Activated CD8-positive, alpha-beta memory T cell treated with anti-CD3 and anti-CD28 coated beads, Interleukin-2, amount 50 U/mL, for 48 hours (primary cell): ENCODE results near the gene NDFIP1.
"Not testable (repeated sequence)": the region's sequence is repeated elsewhere in the genome, so short reads cannot be mapped to it uniquely, and the experiment has no call there.

Source experiments
- DNase-seq: peaks from one replicate; pipeline ENCODE4 v3.0.0-alpha.2; 2020

The NDFIP1 gene

DNA sequence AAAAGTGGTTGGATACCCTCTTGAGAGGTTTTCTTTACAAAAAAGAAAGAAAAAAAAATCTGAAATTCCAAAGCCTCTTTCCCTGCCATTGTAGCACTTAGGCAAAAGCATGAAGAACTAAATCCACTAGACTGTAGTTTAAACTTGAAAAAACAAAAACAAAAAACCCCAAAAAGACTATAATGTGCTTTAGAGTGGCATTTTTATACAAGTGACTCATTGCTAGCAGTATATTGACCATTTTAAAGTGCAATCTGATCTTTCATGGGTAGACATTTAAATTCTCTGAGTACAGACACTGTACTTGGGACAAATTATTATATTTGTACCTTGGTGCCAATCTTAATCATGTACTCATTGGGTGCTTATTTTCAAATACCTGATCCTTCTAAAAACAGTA, 50.8 kb downstream of the NDFIP1 start:
- DNase-seq, result no peak

DNA sequence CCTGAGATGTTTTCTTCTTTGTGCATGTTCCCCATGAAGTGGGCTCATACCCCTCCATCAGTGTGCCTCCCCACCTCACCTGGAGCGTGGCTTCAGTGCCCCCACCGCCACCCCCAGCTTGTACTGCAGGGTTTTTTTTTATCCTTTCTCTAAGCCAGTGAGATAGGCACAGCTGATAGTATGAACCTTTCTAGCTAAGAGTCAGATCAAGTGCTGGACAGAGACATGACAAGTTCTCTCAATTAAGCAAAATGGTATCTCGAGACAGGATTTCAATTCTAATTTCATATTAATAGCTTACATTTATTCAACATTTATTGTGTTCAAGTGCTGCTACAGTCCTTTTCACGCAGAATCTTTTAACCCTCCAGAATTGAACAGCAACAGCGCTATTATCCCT, 55.7 kb downstream of the NDFIP1 start:
- DNase-seq, result no peak

DNA sequence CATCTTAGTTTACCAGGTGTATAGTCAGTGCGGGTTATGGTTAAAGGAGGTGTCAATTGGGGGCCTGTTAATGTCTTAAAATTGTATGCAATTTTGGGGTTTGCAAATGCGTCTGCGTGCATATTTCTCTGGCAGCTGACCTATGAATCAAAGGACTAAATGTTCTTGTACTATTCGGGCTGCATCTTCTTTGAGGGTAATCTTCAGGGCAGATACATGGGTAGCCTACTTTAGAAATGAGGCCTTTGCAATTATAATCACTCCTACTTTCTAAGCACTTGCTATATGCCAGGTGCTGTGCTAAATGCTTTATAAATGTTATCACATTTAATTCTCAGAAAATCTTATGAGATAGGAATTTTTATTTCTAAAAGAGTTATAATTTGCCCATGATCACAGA, 58.2 kb downstream of the NDFIP1 start:
- DNase-seq, result no peak

DNA sequence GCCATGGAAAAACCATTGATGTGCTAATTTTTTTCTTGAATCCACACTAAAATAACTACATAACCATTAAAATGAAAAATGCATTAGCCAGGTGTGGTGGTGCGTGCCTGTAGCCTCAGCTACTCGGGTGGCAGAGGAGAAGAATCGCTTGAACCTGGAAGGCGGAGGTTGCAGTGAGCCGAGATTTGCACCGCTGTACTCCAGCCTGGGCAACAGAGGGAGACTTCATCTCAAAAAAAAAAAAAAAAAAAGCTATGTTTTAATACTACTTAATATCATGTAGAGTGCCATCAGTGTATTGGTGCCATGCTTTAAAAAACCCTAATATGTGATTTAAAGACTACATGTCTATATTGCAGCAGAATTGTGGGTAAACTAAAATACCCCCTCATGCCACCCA, 58.9 kb downstream of the NDFIP1 start:
- no peak for DNase-seq

DNA sequence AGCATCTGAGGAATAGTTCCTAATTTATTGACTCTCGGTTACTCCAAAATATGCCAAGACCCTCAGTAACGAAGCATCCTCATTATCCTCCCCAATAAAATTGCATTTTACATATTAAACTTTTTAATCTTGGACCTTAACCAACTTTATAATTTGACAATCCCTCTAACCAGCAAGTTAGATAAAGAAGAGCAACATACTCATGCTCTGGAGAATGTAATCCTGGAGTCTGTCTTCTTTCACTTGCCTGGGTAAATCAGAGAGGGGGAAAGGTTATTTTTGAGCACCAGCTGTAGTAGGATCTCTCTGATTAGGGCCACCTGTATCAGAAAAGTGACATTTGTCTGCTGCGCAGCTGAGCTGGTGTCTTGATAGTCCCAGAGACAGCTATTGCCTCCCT, 59.8 kb downstream of the NDFIP1 start:
- no peak for DNase-seq

DNA sequence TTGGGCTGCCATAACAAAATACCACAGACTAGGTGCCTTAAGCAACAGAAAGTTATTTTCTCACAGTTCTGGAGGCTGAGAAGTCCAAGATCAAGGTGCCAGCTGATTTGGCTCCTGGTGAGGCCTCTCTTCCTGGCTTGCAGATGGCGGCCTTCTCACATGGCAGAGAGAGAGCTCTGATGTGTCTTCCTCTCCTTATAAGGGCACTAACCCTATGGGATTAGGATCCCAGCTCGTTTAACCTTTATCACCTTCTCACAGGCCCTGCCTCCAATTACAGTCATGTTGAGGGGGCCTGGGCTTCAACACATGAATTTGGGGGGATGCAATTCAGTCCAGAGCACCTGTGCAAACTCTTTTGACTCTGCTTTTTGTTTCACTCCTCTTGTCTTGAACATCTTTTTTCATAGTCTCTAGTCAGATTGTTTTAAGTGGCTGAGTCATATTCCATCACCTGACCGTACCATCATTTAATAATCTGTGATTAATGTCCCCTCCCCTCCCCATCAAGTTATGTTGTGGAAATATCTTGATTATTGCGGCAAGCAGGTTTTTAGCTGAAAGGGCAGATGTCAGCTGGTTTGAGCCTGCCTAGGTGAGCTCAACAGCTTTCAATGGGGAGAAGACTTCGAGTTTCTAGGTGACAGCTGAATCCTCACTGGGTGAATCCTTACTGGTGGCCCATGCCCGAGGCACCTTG, 61.8 kb downstream of the NDFIP1 start:
- DNase-seq, result no peak

DNA sequence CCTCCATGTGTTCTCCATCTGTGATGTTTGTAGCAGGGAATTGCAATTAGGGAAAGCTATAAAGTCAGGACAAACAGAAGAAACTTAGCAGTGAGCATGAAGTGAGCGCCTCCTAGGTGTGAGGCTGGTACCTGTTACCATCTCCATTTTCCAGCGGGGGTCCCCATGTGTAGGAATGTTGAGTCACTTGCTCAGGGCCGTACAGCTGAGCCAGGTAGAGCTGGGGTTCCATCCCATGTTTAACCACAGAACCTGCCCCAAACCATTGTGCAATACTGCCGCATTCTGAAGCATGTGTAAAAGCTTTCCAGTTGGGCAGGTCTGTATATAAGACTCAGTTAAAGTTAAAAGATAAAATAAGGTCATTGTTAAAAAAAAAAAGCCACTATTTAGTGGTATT, 62.7 kb downstream of the NDFIP1 start:
- DNase-seq, result no peak

DNA sequence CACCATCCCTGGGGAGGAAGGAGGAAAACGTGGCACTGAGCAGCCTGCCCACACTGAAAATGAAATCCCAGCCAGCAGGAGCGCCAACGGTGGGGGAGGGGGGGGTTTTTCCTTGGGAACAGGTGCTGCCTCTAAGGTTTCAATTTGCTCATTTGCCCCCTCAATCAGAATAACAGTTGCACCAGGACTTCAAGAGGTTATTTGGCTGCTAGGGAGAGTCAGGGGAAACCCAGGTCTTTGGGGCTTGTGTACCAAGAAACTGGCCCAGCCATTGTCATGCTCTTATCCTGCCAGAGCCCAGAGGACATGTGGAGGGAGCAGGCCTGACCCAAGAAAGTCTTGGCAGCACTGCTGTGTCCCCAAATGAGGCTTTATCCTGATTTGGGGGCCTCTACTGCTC, 66.5 kb downstream of the NDFIP1 start:
- no peak for DNase-seq

DNA sequence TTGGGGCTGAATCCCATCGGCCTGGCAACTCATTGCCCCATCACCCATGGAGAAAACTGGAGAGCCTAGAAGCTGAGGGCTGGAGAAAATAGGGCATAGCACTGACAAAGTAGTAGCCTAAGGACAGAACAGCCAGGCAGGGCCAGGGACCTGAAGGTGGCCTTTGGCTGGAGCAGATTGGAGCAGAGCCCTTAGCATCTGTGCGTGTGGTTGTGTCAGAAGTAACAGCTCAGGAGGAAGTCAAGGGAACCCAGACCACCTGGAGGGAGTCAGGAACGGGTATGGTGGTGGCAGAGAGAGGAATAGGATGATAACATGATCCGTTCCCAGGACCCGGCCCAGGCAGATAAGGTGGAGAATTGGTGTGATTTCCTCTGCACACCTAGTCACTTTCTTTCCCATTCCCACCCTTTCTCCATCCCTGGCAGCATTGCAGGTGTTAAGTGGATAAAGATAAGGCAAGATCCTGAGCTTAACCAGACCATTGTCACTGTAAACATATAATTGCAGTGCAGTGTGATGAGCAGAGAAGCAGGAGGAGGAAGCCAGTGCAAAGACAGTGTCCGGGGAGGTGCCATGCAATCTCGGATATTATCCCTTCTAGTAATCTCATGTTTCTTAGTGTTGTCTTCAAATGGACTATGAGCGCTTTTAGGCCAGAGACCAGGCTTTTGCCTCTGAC, 67.0 kb downstream of the NDFIP1 start:
- DNase-seq, result no peak

DNA sequence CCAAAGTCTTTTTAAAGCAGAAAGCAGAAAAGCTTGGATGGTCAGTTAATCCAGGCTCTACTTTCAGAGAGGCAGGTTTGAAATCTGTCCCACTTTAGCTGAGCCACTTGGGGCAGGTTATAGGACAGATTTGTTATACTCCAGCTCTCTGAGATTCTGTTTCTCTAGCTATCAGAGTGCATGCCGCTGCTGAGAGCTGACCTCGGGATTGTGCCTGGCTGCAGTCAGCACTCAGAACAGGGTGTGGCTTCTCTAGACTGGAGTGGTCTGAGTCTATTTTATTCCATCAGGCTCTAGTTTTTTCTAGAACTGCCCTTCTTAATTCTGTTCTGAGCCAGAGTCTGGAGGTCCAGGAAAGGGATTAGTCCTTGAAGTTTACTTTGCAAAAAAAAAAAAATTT, 67.7 kb downstream of the NDFIP1 start:
- no peak for DNase-seq

DNA sequence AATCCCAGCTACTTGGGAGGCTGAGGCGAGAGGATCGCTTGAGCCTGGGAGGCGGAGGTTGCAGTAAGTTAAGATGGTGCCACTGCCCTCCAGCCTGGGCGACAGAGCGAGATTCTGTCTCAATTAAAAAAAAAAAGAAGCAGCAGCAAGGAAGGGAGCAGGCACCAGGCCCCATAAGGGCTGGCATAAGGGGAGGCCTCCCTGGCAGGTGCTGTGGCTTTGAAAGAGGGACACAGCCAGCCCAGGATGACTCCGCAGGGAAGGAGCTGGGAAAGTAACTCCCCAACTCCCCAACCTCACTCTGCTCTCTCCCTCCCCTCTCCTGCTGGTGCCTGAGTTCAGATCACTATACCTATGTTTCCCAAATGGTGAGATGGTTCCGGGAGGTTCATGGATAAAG, 70.1 kb downstream of the NDFIP1 start:
- DNase-seq, result no peak

DNA sequence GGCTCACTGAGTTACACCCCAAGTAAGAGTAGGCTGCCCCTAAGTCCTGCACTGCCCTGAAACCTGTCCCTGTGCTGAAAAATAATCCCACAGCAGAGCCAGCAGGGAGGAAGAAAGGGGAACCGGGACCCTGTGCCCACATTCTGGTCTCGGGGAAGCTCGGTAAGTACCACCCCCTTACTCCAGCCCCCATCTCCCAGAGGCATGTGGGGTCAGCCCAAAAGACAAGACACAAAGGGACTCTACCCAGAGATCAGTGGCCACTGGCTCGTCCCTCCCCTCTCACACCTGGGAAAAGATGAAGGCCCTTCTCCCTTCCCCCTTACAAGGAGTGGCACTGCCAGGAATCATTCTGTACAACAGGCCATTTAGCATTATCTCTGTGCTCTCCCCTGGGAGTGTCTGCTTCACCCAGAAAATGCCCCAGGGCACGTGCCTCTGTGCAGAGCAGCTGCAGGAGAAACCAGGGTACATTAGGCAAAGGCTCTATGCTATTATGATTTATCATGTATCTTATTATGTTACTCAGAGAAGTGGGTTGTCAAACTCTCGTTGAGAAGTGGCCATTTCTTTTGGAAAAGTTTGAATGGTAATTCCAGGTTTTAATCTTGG, 71.3 kb downstream of the NDFIP1 start:
- no peak for DNase-seq

DNA sequence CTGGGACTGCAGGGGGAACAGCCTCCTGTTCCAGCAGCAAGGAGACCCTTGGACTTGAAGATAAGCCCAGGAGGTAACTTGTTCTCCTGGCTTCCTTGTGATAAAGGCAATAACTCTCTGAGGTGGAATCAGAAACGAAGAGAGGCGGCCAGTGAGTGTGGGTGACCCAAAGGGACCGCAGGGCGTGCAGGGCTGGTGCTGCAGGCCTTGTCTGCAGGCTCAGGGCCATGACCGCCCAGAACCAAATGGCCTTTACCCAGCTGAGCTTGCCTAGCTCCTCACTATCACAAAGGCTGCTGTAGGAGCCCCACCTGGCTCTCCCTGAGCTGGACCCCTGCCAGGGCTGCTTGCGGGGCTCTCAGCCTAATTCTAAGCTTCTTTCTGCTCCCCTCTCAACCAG, 72.5 kb downstream of the NDFIP1 start:
- DNase-seq, result no peak

DNA sequence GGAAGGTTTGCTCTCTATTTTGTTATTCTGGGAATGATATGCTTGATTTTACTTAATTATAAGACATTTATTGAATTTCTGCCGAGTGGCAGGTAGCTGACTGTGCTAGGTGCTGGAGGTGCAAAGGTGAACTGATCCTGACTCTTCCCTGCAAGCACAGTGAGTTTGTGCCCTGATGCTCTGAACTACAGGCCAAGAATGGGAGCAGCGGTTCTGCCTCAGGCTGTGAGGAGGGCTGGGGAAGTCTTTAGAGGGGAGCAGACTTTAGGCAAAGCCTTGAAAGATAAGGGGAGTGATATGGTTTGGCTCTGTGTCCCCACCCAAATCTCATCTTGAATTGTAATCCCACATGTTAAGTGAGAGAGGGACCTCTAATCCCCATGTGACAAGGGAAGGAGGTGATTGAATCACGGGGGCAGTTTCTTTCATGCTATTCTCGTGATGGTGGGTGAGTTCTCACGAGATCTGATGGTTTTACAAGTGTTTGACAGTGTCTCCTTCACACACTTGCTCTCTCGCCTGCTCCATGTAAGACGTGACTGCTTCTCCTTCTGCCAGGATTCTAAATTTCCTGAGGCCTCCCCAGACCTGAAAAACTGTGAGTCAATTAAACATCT, 73.1 kb downstream of the NDFIP1 start:
- DNase-seq, result no peak

DNA sequence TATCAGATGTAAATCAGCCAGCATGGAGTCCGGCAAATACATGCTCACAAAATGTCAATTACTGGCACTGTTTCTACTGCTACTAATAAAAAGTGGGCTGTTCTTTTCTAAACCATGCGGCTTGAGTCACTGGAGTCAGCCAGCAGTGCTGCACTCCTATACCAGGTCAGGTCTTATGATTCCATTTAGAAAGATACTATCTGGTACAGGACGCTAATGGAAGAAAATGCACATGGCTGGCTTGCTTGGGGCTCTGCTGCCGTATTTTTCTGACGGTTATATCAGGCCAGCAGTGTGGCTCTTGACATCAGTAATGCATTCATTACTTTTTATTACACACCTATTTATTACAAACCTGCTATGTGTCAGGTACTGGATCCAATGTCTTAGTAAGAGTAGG, 74.3 kb downstream of the NDFIP1 start:
- DNase-seq, result no peak

DNA sequence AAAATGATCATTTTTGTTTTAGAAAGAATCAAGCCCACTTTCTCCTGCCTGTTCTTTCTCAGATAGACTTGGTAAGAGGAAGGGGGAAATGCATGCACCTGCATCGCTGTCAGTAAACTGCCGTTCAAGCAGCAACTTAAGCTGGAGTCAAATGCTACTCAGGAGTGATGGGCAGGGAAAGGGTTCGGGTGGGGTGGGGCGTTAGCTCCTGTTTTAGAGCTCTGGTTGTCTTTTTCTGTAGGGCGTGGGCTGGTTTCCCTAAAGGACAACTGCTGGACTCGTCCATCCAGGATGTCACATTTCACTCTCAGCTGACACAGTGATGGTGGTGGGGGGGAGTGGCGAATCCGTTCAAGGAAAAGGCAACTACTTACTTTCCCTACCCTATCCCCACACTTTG, 75.0 kb downstream of the NDFIP1 start:
- no peak for DNase-seq

DNA sequence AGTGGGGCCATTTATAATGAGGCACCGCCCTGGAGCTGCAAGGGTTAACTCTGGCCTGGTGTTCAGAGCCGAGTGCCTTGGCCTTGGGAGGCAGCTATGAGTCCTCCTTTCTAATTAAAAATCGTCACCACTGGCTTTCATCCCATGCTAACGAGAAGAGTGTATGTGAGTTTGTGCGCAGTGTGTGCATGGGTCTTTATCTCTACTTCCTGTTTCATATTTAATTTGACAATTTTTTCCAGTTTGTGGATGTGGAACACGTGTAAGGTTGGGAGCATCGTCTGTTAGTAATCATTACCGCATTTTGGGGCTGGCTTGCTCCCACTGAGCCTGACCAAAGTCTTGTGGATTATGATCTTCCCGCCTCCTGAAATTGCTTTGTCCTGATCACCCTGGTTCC, 76.4 kb downstream of the NDFIP1 start:
- no peak for DNase-seq

DNA sequence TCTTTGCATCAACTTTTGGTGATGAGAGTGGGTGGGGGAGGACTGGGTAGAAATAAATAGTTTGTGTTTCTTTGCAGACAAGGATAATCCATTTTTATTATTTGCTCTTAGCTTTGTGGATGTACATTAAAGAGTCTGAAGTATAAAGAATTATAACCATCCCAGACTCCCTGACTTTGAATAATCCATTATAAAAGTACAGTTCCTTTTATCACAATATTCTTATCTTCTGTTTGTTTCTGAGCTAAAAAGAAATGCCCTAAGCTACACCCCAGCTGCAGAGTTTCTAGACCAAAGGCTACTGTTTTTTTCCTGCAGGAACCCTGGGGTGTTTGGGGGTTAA, 77.9 kb downstream of the NDFIP1 start:
- no peak for DNase-seq

DNA sequence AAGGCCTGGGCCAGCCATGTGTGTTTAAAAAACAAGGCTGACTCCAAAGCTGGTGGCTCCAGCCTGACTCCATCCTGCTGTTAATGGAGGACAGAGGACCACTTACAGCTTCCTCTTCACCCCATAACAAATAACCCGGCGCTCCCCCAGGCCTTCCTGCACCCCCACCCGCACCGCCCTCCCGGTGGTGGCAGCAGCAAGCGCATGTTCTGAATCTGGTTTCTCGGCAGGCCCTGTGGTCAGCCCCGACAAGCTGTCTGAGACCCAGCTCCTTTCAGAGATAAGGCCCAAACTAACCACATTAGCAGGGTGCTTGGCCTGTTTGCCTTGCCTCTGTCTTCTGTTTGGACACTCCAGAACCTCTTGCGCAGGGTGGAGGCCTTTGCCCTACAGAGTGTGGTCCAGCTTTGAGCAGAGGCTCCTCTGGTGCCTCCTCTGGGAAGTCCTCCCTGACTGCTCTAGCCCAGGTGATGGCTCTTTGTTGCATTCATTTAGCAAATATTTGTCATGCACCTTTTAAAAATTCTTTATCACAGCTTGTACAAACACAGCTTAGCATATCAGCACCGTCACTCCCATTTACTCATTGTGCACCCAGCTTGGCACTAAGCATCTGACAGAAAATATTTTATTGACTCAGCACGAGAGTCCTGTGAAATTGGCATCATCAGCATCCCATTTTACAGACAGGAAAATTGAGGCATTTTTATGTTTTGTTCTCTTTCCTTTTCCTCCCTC, 78.4 kb downstream of the NDFIP1 start:
- DNase-seq, result no peak

DNA sequence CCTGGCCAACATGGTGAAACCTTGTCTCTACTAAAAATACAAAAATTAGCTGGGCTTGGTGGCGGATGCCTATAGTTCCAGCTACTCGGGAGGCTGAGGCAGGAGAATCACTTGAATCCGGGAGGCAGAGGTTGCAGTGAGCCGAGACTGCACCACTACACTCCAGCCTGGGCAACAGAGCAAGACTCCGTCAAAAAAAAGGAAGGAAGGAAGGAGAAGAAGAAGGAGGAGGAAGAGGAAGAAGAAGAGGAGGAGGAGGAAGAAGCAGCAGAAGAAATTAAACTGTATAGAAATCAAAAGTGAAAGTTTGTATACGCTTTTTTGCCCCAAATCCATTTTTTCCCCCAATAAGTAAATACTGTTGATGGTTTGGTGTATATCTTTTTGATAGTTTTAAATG, 80.1 kb downstream of the NDFIP1 start:
- DNase-seq, result not testable (repeated sequence)

DNA sequence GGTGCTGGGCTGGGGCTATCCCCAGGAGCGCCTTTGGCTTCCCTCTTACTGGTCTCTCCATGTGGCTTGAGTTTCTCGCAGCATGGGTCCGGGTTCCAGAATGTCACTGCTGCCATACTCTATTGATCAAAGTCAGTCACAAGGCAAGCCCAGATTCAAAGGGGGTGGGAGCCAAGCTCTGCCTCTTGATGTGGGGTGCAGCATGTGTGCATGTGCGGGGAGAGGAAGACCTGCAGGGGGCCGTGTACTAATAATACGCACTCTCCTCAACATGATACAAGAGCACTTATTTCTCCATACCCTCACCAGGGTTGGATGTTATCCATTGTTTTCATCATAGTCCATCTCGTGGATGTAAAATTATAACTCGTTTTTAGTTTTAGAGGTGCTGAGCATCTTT, 81.2 kb downstream of the NDFIP1 start:
- DNase-seq, result no peak

DNA sequence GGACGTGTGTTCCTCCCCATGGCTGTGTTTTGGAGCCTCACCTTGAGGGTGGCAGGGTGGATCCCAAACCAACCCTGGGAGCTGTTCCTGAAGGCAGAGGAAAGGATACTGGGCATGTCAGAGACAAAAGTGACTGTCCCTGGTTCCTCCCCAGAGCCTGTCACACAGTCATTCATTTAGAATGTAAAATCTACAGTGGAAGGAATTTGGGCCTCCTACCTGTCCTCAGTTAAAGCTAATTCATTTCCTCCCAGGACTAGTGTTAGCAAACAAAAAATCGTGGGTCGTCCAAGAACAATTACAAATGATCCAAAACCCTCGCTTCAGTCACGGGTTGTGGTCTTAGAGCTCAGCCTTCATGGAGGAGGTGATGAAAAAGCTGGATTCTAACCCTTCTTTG, 83.2 kb downstream of the NDFIP1 start:
- no peak for DNase-seq

DNA sequence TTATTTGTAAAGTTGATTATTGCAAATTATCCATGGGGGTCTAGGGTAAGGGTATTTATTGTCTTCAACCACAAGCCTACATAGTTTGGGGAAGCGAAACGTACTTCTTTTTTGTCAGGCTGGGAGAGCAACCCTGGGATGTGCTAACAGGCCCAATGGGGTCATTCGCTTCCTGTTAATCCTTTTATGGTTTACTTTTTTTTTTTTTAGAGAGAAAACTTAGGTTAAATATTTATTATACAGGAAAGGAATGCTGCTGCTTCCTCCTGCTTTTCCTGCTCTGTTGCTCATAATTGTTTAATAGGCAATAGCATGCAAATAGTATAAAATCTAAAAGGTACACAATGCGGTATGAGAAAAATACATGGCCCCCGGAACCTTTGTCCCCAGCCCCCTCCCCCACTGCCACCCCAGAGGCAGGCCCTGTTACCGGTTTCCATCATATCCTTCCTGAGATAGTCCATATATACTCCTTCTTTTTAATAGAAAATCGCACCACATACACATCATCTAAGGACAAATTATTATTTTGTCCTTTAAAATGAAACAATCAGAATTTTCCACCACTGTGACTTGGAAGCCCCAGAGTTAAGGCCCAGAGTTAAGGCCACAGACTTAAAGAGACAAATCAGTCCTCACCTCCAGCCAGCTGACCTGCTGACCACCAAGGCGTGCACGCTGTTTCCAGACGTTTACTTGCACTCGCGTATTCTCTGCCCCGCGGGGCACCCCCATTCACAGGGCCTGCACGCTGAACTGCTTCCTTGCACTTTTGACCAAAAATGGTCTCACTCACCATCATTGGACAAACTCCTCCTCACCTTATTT, 83.9 kb downstream of the NDFIP1 start:
- DNase-seq, result no peak
